ENCODE data around the gene JAML. TPM values are rescaled to one million over a fixed set of nuclear protein-coding genes. Genes with fewer than 3 reads are reported as not detected.

Gene JAML
- total and polyA plus RNA-seq, 9 of the 15 experiments (the other 6 are each of a cell fraction or from before 2014, with no cell fraction given): 0.05 to 0.32 (median 0.22) TPM; not detected in 4

GRCh38 chr11:118245936-118246562, 21.2 kb upstream of the JAML start (continued):
- TF ChIP-seq, protein P1, sequence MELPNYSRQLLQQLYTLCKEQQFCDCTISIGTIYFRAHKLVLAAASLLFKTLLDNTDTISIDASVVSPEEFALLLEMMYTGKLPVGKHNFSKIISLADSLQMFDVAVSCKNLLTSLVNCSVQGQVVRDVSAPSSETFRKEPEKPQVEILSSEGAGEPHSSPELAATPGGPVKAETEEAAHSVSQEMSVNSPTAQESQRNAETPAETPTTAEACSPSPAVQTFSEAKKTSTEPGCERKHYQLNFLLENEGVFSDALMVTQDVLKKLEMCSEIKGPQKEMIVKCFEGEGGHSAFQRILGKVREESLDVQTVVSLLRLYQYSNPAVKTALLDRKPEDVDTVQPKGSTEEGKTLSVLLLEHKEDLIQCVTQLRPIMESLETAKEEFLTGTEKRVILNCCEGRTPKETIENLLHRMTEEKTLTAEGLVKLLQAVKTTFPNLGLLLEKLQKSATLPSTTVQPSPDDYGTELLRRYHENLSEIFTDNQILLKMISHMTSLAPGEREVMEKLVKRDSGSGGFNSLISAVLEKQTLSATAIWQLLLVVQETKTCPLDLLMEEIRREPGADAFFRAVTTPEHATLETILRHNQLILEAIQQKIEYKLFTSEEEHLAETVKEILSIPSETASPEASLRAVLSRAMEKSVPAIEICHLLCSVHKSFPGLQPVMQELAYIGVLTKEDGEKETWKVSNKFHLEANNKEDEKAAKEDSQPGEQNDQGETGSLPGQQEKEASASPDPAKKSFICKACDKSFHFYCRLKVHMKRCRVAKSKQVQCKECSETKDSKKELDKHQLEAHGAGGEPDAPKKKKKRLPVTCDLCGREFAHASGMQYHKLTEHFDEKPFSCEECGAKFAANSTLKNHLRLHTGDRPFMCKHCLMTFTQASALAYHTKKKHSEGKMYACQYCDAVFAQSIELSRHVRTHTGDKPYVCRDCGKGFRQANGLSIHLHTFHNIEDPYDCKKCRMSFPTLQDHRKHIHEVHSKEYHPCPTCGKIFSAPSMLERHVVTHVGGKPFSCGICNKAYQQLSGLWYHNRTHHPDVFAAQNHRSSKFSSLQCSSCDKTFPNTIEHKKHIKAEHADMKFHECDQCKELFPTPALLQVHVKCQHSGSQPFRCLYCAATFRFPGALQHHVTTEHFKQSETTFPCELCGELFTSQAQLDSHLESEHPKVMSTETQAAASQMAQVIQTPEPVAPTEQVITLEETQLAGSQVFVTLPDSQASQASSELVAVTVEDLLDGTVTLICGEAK (IDR thresholded peaks at IDR 0.05): 0 out of 2 replicates have a peak, but pooled peaks have one; percentile 2
- TF ChIP-seq, protein P1 (CRISPR knock-in tag; IDR thresholded peaks at IDR 0.05): no peak
- TF ChIP-seq, protein P2, sequence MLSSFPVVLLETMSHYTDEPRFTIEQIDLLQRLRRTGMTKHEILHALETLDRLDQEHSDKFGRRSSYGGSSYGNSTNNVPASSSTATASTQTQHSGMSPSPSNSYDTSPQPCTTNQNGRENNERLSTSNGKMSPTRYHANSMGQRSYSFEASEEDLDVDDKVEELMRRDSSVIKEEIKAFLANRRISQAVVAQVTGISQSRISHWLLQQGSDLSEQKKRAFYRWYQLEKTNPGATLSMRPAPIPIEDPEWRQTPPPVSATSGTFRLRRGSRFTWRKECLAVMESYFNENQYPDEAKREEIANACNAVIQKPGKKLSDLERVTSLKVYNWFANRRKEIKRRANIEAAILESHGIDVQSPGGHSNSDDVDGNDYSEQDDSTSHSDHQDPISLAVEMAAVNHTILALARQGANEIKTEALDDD (IDR thresholded peaks at IDR 0.05): 0 out of 2 replicates have a peak, but pooled peaks have one; percentile 30
- TF ChIP-seq ZNF277 (CRISPR knock-in tag; IDR thresholded peaks at IDR 0.05; ENCODE audit: borderline replicate concordance): no peak
- no peak for TF ChIP-seq ZNF212 (CRISPR knock-in tag; IDR thresholded peaks at IDR 0.05)
